ENCODE data around the gene PGP.
A peak's percentile ranks its signal among the peaks of the same experiment; 100 is the strongest.
"Not testable (repeated sequence)": the region's sequence is repeated elsewhere in the genome, so short reads cannot be mapped to it uniquely, and the experiment has no call there.

The PGP gene

GRCh38 chr16:2213817-2214718, 572 bp downstream of the PGP start:
- no peak for DNase-seq

GRCh38 chr16:2212362-2213324, 2.0 kb downstream of the PGP start:
- DNase-seq = no peak

- no peak for DNase-seq
Observed at GRCh38 chr16:2211923-2212347, 2.7 kb downstream of the PGP start.

GRCh38 chr16:2210386-2211365, 4.0 kb downstream of the PGP start, which contains the start of gene BRICD5:
BRICD5 (minus strand) TSS chr16:2210863; CDS start chr16:2210833, 30 bp downstream.
- no peak for DNase-seq

GRCh38 chr16:2210009-2210332, 4.7 kb downstream of the PGP start:
- DNase-seq = no peak

GRCh38 chr16:2209258-2210008, 5.2 kb downstream of the PGP start:
- no peak for DNase-seq

GRCh38 chr16:2208772-2209171, 5.9 kb downstream of the PGP start:
- DNase-seq = no peak

- no peak for DNase-seq
Observed at GRCh38 chr16:2208308-2208707, 6.3 kb downstream of the PGP start.

- DNase-seq = no peak
Observed at GRCh38 chr16:2207872-2208271, 6.8 kb downstream of the PGP start.

GRCh38 chr16:2206780-2207433, 7.7 kb downstream of the PGP start:
- DNase-seq = no peak

GRCh38 chr16:2206420-2206779, 8.2 kb downstream of the PGP start:
- no peak for DNase-seq

- DNase-seq = no peak
Observed at GRCh38 chr16:2205967-2206313, 8.7 kb downstream of the PGP start.

GRCh38 chr16:2205104-2205966, 9.3 kb downstream of the PGP start, which contains the start of gene MLST8:
MLST8 (plus strand) TSS chr16:2205454; CDS start chr16:2206086, 632 bp downstream.
- peak; percentile 67 for DNase-seq

- no peak for DNase-seq
Observed at GRCh38 chr16:2204416-2205103, 10.1 kb downstream of the PGP start.

GRCh38 chr16:2203119-2203688, 11.4 kb downstream of the PGP start:
- DNase-seq = not testable (repeated sequence)

- no peak for DNase-seq
Observed at GRCh38 chr16:2200313-2200712, 14.3 kb downstream of the PGP start.

- DNase-seq = no peak
Observed at GRCh38 chr16:2199621-2200139, 15.0 kb downstream of the PGP start.

- no peak for DNase-seq
Observed at GRCh38 chr16:2199095-2199494, 15.5 kb downstream of the PGP start.

- DNase-seq = no peak
Observed at GRCh38 chr16:2198283-2198682, 16.4 kb downstream of the PGP start.

Data from kidney glomerular epithelial cell (primary cell).